ENCODE data around the gene MYO5B. TPM values are rescaled to one million over a fixed set of nuclear protein-coding genes. Genes with fewer than 3 reads are reported as not detected.

The MYO5B gene
- polyA plus RNA-seq, 1 of the 3 experiments (the other 2 are of a cell fraction) = 1.3 TPM

DNA sequence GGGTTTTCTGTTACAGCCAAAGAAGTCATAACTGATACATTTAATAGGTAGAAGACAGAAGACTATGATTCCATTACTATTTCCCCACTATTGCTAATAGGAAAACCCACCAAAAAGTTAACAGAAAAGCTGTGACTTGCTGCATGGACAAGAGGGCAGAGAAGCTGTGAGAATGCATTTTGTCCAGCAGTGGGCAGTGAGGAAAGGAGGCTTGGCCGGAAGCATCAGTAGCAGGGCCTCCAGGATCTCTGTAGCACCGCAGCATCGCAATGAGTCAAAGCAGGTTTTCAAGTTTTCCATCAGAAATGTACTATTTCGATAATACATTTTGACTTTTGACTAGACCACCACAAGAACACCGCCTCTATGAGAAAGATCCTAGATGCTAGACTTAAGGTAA is 24.9 kb downstream of the MYO5B start:
- Histone ChIP-seq H3K9me3 (no peaks in the 10 kb centered on the region), H4K20me1 (ENCODE audit: insufficient read depth) (no peaks in the 10 kb centered on the region), H3F3A (replicated peaks; ENCODE audit: insufficient read depth) (no peaks in the 10 kb centered on the region), H3K27me3 (ENCODE audit: insufficient read depth) (no peaks in the 10 kb centered on the region), H3K36me3 (replicated peaks in 1 of 2; ENCODE audit: control insufficient read depth in 1 of 2, insufficient read depth in 2 of 2, low read length in 1 of 2) (no peaks in the 10 kb centered on the region), H3K9ac (no peak overlapping the region), H3K4me3 (ENCODE audit: low read depth in 2 of 2, low read length in 1 of 2) (no peak overlapping the region), H2AFZ (ENCODE audit: low read depth) (no peak overlapping the region), H3K27ac (ENCODE audit: low read depth in 2 of 2, low read length in 1 of 2) (no peak overlapping the region), H3K4me2 (no peak overlapping the region), H3K79me2 (ENCODE audit: insufficient read depth) (no peaks in the 10 kb centered on the region), H3K9me2 (no peaks in the 10 kb centered on the region), H3K4me1 (ENCODE audit: control insufficient read depth in 1 of 2, insufficient read depth in 2 of 2, low read depth in 1 of 2, low read length in 1 of 2) (no peaks in the 10 kb centered on the region)
- ChIA-PET POLR2A (no interaction called here), CTCF (interaction anchor here (1.5 kb wide), 1 partner anchor 10 kb away, joined by 3 read pairs; no protein-coding TSS in a partner anchor)
- no peak for TF ChIP-seq NFIC (IDR thresholded peaks at IDR 0.05; ENCODE audit: borderline replicate concordance)
- TF ChIP-seq, protein P1, sequence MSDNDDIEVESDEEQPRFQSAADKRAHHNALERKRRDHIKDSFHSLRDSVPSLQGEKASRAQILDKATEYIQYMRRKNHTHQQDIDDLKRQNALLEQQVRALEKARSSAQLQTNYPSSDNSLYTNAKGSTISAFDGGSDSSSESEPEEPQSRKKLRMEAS (IDR thresholded peaks at IDR 0.05; ENCODE audit: low read depth) = no peak
- TF ChIP-seq, protein P2, sequence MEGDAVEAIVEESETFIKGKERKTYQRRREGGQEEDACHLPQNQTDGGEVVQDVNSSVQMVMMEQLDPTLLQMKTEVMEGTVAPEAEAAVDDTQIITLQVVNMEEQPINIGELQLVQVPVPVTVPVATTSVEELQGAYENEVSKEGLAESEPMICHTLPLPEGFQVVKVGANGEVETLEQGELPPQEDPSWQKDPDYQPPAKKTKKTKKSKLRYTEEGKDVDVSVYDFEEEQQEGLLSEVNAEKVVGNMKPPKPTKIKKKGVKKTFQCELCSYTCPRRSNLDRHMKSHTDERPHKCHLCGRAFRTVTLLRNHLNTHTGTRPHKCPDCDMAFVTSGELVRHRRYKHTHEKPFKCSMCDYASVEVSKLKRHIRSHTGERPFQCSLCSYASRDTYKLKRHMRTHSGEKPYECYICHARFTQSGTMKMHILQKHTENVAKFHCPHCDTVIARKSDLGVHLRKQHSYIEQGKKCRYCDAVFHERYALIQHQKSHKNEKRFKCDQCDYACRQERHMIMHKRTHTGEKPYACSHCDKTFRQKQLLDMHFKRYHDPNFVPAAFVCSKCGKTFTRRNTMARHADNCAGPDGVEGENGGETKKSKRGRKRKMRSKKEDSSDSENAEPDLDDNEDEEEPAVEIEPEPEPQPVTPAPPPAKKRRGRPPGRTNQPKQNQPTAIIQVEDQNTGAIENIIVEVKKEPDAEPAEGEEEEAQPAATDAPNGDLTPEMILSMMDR (IDR thresholded peaks at IDR 0.05) = peak; percentile 12; the same call in 1 of the 2 replicates
- WGBS (ENCODE audit: low lambda C conversion rate) = 48% methylated on average over 5 of the region's 5 CpGs
- DNase-seq = no peak

DNA sequence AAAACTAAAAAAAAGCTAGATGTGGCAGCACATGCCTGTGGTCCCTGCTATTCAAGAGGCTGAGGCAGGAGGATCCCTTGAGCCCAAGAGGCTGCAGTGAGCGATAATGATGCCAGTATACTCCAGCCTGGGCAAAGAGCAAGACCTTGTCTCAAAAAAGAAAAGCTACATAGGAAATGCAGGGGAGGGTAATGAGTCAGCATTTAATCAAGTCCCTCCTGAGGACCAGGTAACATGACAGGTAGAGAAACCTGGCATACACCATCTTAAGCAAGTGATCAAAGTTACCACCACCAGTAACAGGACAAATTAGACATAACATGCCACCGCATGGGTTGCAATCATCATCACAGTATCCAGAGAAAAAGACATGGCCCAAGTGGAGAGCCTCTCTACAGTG is 25.8 kb downstream of the MYO5B start:
- no peaks in the 10 kb centered on the region for H3K4me1 ChIP-seq (ENCODE audit: control insufficient read depth in 1 of 2, insufficient read depth in 2 of 2, low read depth in 1 of 2, low read length in 1 of 2)
- H3K36me3 ChIP-seq (replicated peaks in 1 of 2; ENCODE audit: control insufficient read depth in 1 of 2, insufficient read depth in 2 of 2, low read length in 1 of 2) = no peaks in the 10 kb centered on the region
- H2AFZ ChIP-seq (ENCODE audit: low read depth) = no peak overlapping the region
- WGBS (ENCODE audit: low lambda C conversion rate) = 35% methylated on average over 2 of the region's 2 CpGs
- no peak overlapping the region for H3K27ac ChIP-seq (ENCODE audit: low read depth in 2 of 2, low read length in 1 of 2)
- no peak for TF ChIP-seq POLR2AphosphoS5 (IDR thresholded peaks at IDR 0.05; ENCODE audit: low read depth, low read length)
- no peak for TF ChIP-seq TAF1 (IDR thresholded peaks at IDR 0.05; ENCODE audit: borderline replicate concordance, low read depth, low read length)
- no peak for TF ChIP-seq EP300 (IDR thresholded peaks at IDR 0.05; ENCODE audit: borderline replicate concordance in 1 of 2, low read depth in 1 of 2, low read length in 1 of 2)
- H4K20me1 ChIP-seq (ENCODE audit: insufficient read depth) = no peaks in the 10 kb centered on the region
- no peak overlapping the region for H3K9ac ChIP-seq
- H3K79me2 ChIP-seq (ENCODE audit: insufficient read depth) = no peaks in the 10 kb centered on the region
- H3K4me3 ChIP-seq (ENCODE audit: low read depth in 2 of 2, low read length in 1 of 2) = no peak overlapping the region
- no peaks in the 10 kb centered on the region for H3K9me2 ChIP-seq
- POLR2A ChIA-PET = no interaction called here
- no peaks in the 10 kb centered on the region for H3F3A ChIP-seq (replicated peaks; ENCODE audit: insufficient read depth)
- H3K27me3 ChIP-seq (ENCODE audit: insufficient read depth) = no peaks in the 10 kb centered on the region
- no peak overlapping the region for H3K4me2 ChIP-seq
- DNase-seq = no peak
- CTCF ChIA-PET = interaction anchor here (1.0 to 1.5 kb wide), 3 partner anchors 10 to 25 kb away, joined by 3 to 4 read pairs (median 3); partner anchors contain the start of gene MYO5B
- H3K9me3 ChIP-seq = no peaks in the 10 kb centered on the region

DNA sequence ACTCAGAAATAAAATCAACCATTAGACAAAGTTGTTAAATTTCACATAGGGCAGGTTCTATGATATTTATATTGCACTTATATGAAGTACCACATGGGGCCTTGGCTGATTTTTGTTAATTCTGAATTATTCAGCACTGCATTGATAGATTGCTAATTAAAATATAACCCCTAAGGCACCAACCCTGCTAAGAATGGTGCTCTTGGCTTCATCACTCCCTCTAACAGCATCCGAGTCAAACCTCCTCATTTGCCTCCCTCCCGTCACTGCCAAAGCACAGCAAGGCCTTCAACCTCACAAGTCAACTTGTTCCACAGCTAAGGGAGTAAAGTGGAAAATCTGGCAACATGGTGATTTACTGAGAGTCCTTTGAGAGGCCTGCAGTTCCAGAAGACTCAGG is 27.0 kb downstream of the MYO5B start:
- H3K4me1 ChIP-seq (ENCODE audit: control insufficient read depth in 1 of 2, insufficient read depth in 2 of 2, low read depth in 1 of 2, low read length in 1 of 2) = no peaks in the 10 kb centered on the region
- H3K36me3 ChIP-seq (replicated peaks in 1 of 2; ENCODE audit: control insufficient read depth in 1 of 2, insufficient read depth in 2 of 2, low read length in 1 of 2) = no peaks in the 10 kb centered on the region
- no peak overlapping the region for H3K4me2 ChIP-seq
- H3K9ac ChIP-seq = no peak overlapping the region
- no peak overlapping the region for H3K27ac ChIP-seq (ENCODE audit: low read depth in 2 of 2, low read length in 1 of 2)
- no peaks in the 10 kb centered on the region for H3K79me2 ChIP-seq (ENCODE audit: insufficient read depth)
- H3K4me3 ChIP-seq (ENCODE audit: low read depth in 2 of 2, low read length in 1 of 2) = no peak overlapping the region
- H3K27me3 ChIP-seq (ENCODE audit: insufficient read depth) = no peaks in the 10 kb centered on the region
- H3K9me3 ChIP-seq = no peaks in the 10 kb centered on the region
- TF ChIP-seq RAD21 (IDR thresholded peaks at IDR 0.05; ENCODE audit: low read length) = no peak
- TF ChIP-seq EP300 (IDR thresholded peaks at IDR 0.05; ENCODE audit: borderline replicate concordance in 1 of 2, low read depth in 1 of 2, low read length in 1 of 2) = no peak
- no peak for TF ChIP-seq ELF1 (IDR thresholded peaks at IDR 0.05)
- TF ChIP-seq EZH2phosphoT487 (IDR thresholded peaks at IDR 0.05; ENCODE audit: borderline replicate concordance, low read depth) = no peak
- no peak for TF ChIP-seq NRF1 (IDR thresholded peaks at IDR 0.05; ENCODE audit: low read depth, low read length)
- TF ChIP-seq, protein P3, sequence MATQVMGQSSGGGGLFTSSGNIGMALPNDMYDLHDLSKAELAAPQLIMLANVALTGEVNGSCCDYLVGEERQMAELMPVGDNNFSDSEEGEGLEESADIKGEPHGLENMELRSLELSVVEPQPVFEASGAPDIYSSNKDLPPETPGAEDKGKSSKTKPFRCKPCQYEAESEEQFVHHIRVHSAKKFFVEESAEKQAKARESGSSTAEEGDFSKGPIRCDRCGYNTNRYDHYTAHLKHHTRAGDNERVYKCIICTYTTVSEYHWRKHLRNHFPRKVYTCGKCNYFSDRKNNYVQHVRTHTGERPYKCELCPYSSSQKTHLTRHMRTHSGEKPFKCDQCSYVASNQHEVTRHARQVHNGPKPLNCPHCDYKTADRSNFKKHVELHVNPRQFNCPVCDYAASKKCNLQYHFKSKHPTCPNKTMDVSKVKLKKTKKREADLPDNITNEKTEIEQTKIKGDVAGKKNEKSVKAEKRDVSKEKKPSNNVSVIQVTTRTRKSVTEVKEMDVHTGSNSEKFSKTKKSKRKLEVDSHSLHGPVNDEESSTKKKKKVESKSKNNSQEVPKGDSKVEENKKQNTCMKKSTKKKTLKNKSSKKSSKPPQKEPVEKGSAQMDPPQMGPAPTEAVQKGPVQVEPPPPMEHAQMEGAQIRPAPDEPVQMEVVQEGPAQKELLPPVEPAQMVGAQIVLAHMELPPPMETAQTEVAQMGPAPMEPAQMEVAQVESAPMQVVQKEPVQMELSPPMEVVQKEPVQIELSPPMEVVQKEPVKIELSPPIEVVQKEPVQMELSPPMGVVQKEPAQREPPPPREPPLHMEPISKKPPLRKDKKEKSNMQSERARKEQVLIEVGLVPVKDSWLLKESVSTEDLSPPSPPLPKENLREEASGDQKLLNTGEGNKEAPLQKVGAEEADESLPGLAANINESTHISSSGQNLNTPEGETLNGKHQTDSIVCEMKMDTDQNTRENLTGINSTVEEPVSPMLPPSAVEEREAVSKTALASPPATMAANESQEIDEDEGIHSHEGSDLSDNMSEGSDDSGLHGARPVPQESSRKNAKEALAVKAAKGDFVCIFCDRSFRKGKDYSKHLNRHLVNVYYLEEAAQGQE (IDR thresholded peaks at IDR 0.05; ENCODE audit: low read depth, low read length) = no peak
- TF ChIP-seq MEF2A (IDR thresholded peaks at IDR 0.05; ENCODE audit: borderline replicate concordance, low read depth) = no peak
- no peak for TF ChIP-seq POLR2AphosphoS5 (IDR thresholded peaks at IDR 0.05; ENCODE audit: low read depth, low read length)
- no peak for TF ChIP-seq TEAD4 (IDR thresholded peaks at IDR 0.05; ENCODE audit: borderline replicate concordance, insufficient read depth)
- TF ChIP-seq RCOR1 (IDR thresholded peaks at IDR 0.05; ENCODE audit: low read length) = no peak
- no peak for TF ChIP-seq FOXJ3 (CRISPR knock-in tag; IDR thresholded peaks at IDR 0.05)
- TF ChIP-seq JUND (IDR thresholded peaks at IDR 0.05) = no peak
- TF ChIP-seq NFIC (IDR thresholded peaks at IDR 0.05; ENCODE audit: borderline replicate concordance) = no peak
- no peak for TF ChIP-seq FOSL2 (IDR thresholded peaks at IDR 0.05; ENCODE audit: borderline replicate concordance, low read depth)
- TF ChIP-seq, protein P1 (IDR thresholded peaks at IDR 0.05; ENCODE audit: low read depth) = no peak
- H2AFZ ChIP-seq (ENCODE audit: low read depth) = no peak overlapping the region
- H3K9me2 ChIP-seq = no peaks in the 10 kb centered on the region
- no peaks in the 10 kb centered on the region for H4K20me1 ChIP-seq (ENCODE audit: insufficient read depth)
- POLR2A ChIA-PET = no interaction called here
- CTCF ChIA-PET = interaction anchor here (1.0 kb wide), 1 partner anchor 9 kb away, joined by 3 read pairs; no protein-coding TSS in a partner anchor
- H3F3A ChIP-seq (replicated peaks; ENCODE audit: insufficient read depth) = no peaks in the 10 kb centered on the region
- DNase-seq = no peak
- WGBS (ENCODE audit: low lambda C conversion rate) = 44% methylated on average over 2 of the region's 2 CpGs

Measured in SK-N-SH (cell line).